Measurements from ENCODE around the gene MALL. TPM values are rescaled to one million over a fixed set of nuclear protein-coding genes. Genes with fewer than 3 reads are reported as not detected.

The MALL gene
- total RNA-seq, 4 donors from 2014 or later: 7.2 to 9.5 (median 7.6) TPM

DNA sequence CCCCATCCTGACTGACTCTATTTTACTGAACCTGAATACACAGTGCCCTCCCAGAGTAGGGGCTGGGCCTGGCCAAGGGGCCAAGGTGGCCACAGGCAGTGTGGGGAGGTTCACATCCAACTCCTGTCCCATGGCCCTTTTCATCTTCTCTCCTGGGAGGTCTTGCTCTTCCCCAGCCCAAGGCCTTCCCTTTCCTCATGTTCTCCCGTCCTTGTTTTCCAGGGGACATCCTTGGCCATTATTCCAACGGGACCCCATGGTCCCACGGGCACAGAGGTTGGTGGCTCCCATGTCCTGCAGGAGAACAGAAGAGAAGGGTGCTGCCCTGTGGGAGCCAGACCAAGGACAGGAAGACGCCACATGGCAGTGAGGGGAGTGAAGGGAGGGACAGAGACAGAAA, 10.4 kb downstream of the MALL start:
- no peak for TF ChIP-seq CTCF (IDR thresholded peaks at IDR 0.05; ENCODE audit: low read depth)

GRCh38 chr2:110104025-110104771, 11.4 kb downstream of the MALL start:
- TF ChIP-seq CTCF (IDR thresholded peaks at IDR 0.05; ENCODE audit: low read depth): no peak

GRCh38 chr2:110103061-110103961, 12.3 kb downstream of the MALL start:
- no peak for TF ChIP-seq CTCF (IDR thresholded peaks at IDR 0.05; ENCODE audit: low read depth)

DNA sequence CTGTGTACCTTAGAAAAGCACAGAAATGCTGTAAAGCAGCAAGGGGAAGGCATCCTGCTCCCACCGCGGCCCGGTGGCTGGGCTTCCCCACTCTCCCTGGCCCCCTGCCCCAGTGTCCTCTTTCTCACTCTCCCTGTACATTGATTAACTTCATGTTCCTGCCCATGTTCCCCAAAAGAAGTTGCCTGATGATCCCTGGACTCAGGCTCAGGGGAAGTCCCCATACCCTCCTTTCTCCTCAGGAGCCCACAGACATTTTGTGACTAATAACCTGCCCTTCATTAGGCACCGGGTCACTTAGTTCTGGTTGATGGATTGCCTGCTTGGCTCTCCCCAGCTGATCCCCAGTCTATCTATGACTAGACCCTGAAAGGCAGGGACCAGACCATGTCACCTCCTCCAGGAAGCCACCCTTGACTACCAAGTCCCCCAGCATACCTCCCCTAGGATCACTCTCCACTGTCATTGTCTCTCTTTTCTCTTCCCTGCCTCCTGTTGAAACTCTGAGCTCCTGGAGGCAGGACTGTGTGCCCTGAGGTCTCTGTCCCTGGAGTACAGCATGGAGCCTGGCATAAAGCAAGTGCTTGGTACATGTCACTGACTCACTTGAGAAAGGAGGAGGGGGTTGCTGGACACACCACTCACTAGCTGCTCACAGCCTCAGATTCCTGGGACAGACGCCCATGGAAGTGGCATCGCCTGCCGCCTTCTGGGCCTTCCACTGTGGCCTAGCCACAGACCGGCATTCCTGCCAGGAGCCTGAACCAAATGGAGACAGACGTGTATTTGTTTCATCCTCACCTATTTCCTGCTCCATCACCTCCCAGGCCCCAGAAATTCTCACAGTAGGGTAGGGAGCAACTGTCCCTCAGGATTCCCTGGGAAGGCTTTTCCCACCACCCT, 13.5 kb downstream of the MALL start:
- no peak for TF ChIP-seq CTCF (IDR thresholded peaks at IDR 0.05; ENCODE audit: low read depth)

- TF ChIP-seq CTCF (IDR thresholded peaks at IDR 0.05; ENCODE audit: low read depth): no peak
These were observed 14.3 kb downstream of the MALL start for GRCh38 chr2:110101280-110101844.

DNA sequence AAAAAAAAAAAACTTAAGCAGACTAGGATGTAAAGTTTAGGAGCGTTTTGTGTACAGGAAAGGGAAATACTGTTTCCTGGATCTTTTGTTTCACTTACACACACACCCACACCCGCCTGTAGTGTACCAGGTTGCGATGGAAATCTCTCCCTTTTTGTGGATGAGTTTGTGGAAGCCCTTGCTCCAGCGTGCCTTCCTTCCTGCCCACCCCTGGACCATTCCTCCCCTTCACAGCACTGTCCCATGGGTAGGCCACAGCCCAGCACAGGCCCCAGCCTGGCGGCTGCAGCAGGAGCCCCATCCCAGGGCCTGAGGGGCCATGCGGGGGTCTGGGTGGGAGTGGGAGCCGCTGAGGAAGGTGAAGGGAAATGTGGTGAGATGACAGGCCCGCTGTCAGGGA, 15.1 kb downstream of the MALL start:
- no peak for TF ChIP-seq CTCF (IDR thresholded peaks at IDR 0.05; ENCODE audit: low read depth)

Data from subcutaneous adipose tissue (tissue), 4 donors.